ENCODE measurements around the gene TSPAN9. TPM values are rescaled to one million over a fixed set of nuclear protein-coding genes. Genes with fewer than 3 reads are reported as not detected.
A peak's percentile ranks its signal among the peaks of the same experiment; 100 is the strongest.

TSPAN9 gene
- total RNA-seq, 1 donor from 2014 or later = 81.2 TPM

DNA sequence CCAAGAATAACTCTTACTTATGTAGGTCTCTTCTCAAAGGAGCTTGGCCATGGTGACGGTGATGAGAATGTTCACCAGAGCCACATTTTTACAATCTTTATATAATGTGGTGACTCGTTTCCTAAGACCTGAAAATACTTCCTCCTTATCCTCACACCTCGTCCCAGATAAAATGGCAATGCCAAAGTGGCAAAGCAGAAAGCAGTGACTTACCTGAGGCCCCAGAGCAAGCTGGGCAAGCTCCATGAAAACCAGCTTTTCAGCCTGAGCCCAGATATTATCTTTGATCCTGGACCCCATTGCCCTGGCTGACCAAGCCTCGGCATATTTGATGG is 240.3 kb downstream of the TSPAN9 start:
- Histone ChIP-seq H3K27ac (no peak overlapping the region), H3K4me1 (no peaks in the 10 kb centered on the region), H3K36me3 (no peaks in the 10 kb centered on the region), H3K4me3 (no peak overlapping the region), H3K9me3 (no peaks in the 10 kb centered on the region), H3K27me3 (no peaks in the 10 kb centered on the region)
- DNase-seq = no peak
- TF ChIP-seq, protein P1, sequence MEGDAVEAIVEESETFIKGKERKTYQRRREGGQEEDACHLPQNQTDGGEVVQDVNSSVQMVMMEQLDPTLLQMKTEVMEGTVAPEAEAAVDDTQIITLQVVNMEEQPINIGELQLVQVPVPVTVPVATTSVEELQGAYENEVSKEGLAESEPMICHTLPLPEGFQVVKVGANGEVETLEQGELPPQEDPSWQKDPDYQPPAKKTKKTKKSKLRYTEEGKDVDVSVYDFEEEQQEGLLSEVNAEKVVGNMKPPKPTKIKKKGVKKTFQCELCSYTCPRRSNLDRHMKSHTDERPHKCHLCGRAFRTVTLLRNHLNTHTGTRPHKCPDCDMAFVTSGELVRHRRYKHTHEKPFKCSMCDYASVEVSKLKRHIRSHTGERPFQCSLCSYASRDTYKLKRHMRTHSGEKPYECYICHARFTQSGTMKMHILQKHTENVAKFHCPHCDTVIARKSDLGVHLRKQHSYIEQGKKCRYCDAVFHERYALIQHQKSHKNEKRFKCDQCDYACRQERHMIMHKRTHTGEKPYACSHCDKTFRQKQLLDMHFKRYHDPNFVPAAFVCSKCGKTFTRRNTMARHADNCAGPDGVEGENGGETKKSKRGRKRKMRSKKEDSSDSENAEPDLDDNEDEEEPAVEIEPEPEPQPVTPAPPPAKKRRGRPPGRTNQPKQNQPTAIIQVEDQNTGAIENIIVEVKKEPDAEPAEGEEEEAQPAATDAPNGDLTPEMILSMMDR (IDR thresholded peaks at IDR 0.05) = no peak
- intact Hi-C loops (cut with DNase I) = no loop called here
- ATAC-seq = no peak

DNA sequence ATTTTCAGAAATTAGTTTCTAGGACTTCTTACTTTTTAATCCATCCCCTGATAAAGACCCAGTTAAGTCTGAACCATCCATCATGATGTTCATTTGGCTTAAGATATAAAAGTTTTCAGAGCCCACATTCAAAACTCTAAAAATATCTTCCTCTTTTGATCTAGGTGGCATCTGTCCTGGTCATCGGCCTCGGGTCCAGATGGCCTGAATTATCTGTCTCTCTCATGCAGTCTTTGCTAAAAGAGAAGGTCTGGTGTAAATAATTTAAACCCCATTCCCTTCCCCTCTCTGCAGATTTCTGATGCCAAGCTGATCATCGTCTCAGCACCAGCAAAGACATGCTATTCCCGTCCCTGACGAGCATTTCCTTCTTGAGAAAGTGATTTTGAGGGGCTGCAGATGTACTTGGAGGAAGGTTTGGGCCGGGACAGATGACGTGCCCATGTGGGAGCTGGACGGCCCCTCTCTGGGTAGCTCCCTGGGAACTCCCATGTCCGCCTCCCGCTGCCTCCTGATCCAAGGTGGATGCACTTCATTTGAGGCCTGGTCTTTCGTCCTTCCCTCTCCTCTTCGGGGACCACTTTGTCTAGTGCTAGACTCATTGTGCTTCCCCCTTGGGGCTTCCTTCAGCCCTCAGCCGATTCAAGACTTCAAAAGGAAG is 240.8 kb downstream of the TSPAN9 start:
- H3K36me3 ChIP-seq = no peaks in the 10 kb centered on the region
- no peak overlapping the region for H3K27ac ChIP-seq
- H3K9me3 ChIP-seq = no peaks in the 10 kb centered on the region
- H3K4me3 ChIP-seq = no peak overlapping the region
- H3K27me3 ChIP-seq = no peaks in the 10 kb centered on the region
- H3K4me1 ChIP-seq = no peaks in the 10 kb centered on the region
- ATAC-seq (no peak), DNase-seq (no peak)
- intact Hi-C loops (cut with DNase I) = no loop called here
- TF ChIP-seq, protein P1 (IDR thresholded peaks at IDR 0.05) = no peak

DNA sequence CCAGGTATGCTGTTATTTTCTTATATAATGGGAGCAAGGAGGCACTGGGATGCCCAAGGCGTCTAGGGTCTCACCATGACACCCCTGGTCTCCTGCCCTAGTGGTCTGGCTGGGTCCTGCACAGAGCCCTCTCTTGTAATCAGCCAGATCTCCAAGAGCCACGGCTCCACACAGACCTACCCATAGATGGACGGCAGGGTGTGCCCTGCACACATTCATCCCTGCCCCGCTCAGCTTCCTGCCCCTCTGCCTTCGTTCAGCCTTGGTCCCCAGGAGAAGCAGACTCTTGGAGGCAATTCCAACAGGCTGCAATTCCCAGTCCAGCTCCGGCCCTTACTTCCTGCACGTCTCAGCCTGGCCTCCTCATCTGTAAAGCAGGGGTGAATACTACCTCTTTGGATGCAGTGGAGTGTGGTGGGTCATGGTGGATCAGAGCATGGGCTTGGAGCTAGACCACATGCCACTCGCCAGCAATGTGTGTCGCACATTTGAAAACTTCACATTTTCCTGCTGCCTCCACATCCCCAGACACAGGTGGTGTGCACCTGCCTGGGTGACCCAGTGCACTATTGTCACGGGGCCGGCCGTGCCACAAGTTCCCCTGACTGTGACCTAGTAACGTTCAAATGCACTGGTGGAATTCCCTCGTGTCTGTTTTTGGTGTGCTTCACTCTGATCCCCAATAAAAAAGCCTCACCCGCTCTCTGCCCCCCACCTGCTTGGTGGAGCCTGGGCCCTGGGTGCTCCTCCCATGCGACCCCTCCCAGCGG is 242.7 kb downstream of the TSPAN9 start:
- no peaks in the 10 kb centered on the region for H3K9me3 ChIP-seq
- H3K36me3 ChIP-seq = no peaks in the 10 kb centered on the region
- no peak overlapping the region for H3K27ac ChIP-seq
- H3K27me3 ChIP-seq = no peaks in the 10 kb centered on the region
- ATAC-seq (no peak), DNase-seq (no peak)
- no peak overlapping the region for H3K4me3 ChIP-seq
- TF ChIP-seq, protein P1 (IDR thresholded peaks at IDR 0.05) = no peak
- H3K4me1 ChIP-seq = no peaks in the 10 kb centered on the region
- intact Hi-C loops (cut with DNase I) = no loop called here

DNA sequence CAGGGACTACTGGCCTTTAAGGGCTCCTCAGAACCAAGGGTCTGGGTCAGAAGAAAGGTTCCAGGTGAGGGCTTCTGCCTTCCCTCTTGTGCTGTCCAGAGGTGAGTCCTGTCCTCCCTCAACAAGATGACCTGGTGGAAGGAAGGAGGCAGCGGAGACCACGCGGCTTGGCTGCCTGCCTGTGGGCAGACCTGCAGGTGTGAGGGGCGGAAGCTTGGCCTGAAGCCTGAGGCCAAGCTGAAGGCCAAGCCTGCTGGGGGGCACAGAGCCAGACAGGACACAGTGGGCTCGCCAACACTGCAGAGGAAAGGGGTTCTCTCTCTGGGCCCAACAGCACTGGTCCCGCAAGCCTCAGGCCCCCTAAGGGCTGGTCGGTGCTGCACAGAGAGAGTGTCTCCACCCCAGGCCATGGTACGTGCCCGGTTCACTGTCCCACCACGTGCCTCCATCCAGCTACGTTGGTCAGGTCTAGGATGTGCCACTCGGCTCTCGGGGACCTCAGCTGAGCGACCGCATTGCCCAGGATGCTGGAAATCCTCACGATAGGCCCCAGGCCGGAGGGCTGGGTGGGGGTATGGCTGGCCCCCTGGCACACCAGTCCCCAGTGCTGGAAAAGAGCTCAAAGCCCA is 243.8 kb downstream of the TSPAN9 start:
- intact Hi-C loops (cut with DNase I) = no loop called here
- TF ChIP-seq, protein P1 (IDR thresholded peaks at IDR 0.05) = no peak
- ATAC-seq = peak; percentile 6
- Histone ChIP-seq H3K27me3 (no peaks in the 10 kb centered on the region), H3K4me3 (no peak overlapping the region), H3K27ac (no peak overlapping the region), H3K36me3 (no peaks in the 10 kb centered on the region), H3K9me3 (no peaks in the 10 kb centered on the region), H3K4me1 (no peaks in the 10 kb centered on the region)
- DNase-seq = no peak

DNA sequence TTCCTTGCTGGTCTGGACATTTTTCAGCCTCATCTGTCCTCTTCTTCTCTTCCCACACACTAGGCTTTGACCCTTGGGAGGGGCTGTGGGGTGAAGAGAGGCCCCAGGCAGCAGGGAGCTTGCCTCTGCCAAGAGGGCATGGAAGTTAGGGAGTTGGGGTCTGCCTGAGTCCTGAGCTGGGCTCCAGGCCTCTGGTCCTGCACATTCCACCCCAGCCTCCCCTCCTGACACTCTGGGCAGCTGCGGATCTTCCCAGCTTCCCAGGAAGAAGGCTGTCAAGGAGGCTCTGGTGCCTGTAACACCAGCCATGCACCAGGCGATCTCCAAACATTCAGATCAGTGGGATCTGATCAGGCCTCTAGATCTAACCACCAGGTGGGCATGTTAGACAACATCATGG is 244.7 kb downstream of the TSPAN9 start:
- no peak overlapping the region for H3K4me3 ChIP-seq
- H3K27ac ChIP-seq = no peak overlapping the region
- H3K9me3 ChIP-seq = no peaks in the 10 kb centered on the region
- ATAC-seq (no peak), DNase-seq (no peak)
- no peaks in the 10 kb centered on the region for H3K36me3 ChIP-seq
- TF ChIP-seq, protein P1 (IDR thresholded peaks at IDR 0.05) = no peak
- no peaks in the 10 kb centered on the region for H3K4me1 ChIP-seq
- H3K27me3 ChIP-seq = no peaks in the 10 kb centered on the region
- intact Hi-C loops (cut with DNase I) = no loop called here

All from upper lobe of right lung (tissue), 1 donor.